ENCODE data around the gene MCM3AP. TPM values are rescaled to one million over a fixed set of nuclear protein-coding genes. Genes with fewer than 3 reads are reported as not detected.

MCM3AP gene
- total RNA-seq, 4 donors from 2014 or later, result 58.6 to 89.2 (median 81.9) TPM

- DNase-seq (ENCODE audit: extremely low spot score), result no peak
- peaks cover 0 to 37% (median 4%) of the 10 kb centered on the region in 4 donors for H3K36me3 ChIP-seq
- TF ChIP-seq CTCF (IDR thresholded peaks at IDR 0.05) (no peak), POLR2A (IDR thresholded peaks at IDR 0.05; ENCODE audit: low read depth) (no peak), EP300 (IDR thresholded peaks at IDR 0.05) (no peak), POLR2AphosphoS5 (IDR thresholded peaks at IDR 0.05) (no peak)
- H3K27me3 ChIP-seq, result no peaks in the 10 kb centered on the region
- no peak overlapping the region for H3K4me3 ChIP-seq
- intact Hi-C loops (cut with DNase I), result no loop called here
- H3K9me3 ChIP-seq, result no peaks in the 10 kb centered on the region
- H3K27ac ChIP-seq (replicated peaks in 1 of 4), result no peak overlapping the region
- 42% methylated on average over 1 of the region's 2 CpGs for WGBS
- no peaks in the 10 kb centered on the region for H3K4me1 ChIP-seq
Measured at GRCh38 chr21:46307625-46308024, 22.2 kb upstream of the MCM3AP start.

- intact Hi-C loops (cut with DNase I), result no loop called here
- Histone ChIP-seq H3K9me3 (no peaks in the 10 kb centered on the region), H3K27me3 (peaks cover 0 to 22% (median 0%) of the 10 kb centered on the region in 4 donors), H3K27ac (replicated peaks in 1 of 4) (no peak overlapping the region), H3K4me3 (no peak overlapping the region), H3K36me3 (peaks cover 0 to 49% (median 9%) of the 10 kb centered on the region in 4 donors), H3K4me1 (no peaks in the 10 kb centered on the region)
- WGBS, result 96% methylated on average over 11 of the region's 11 CpGs
- TF ChIP-seq POLR2AphosphoS5 (IDR thresholded peaks at IDR 0.05) (no peak), CTCF (IDR thresholded peaks at IDR 0.05) (no peak), EP300 (IDR thresholded peaks at IDR 0.05) (no peak), POLR2A (IDR thresholded peaks at IDR 0.05; ENCODE audit: low read depth) (no peak)
- no peak for DNase-seq (ENCODE audit: extremely low spot score)
Measured at GRCh38 chr21:46304955-46305354, 19.5 kb upstream of the MCM3AP start.

GRCh38 chr21:46304437-46304836, 19.0 kb upstream of the MCM3AP start:
- intact Hi-C loops (cut with DNase I), result no loop called here
- Histone ChIP-seq H3K27ac (replicated peaks in 1 of 4) (no peak overlapping the region), H3K4me3 (no peak overlapping the region), H3K36me3 (peaks cover 0 to 52% (median 10%) of the 10 kb centered on the region in 4 donors), H3K9me3 (no peaks in the 10 kb centered on the region), H3K27me3 (peaks cover 0 to 27% (median 0%) of the 10 kb centered on the region in 4 donors), H3K4me1 (no peaks in the 10 kb centered on the region)
- WGBS, result 95% methylated on average over 5 of the region's 5 CpGs
- TF ChIP-seq CTCF (IDR thresholded peaks at IDR 0.05), result no peak
- TF ChIP-seq POLR2A (IDR thresholded peaks at IDR 0.05; ENCODE audit: low read depth), result no peak
- no peak for TF ChIP-seq EP300 (IDR thresholded peaks at IDR 0.05)
- DNase-seq (ENCODE audit: extremely low spot score), result no peak

- peaks cover 9 to 16% (median 14%) of the 10 kb centered on the region in 4 donors for H3K4me1 ChIP-seq
- H3K36me3 ChIP-seq, result peaks cover 0 to 34% (median 12%) of the 10 kb centered on the region in 4 donors
- no peak overlapping the region for H3K27ac ChIP-seq (replicated peaks in 1 of 4)
- intact Hi-C loops (cut with DNase I), result no loop called here
- peaks cover 0 to 54% (median 4%) of the 10 kb centered on the region in 4 donors for H3K27me3 ChIP-seq
- no CpG with 5 or more reads among the region's 14 CpGs for WGBS
- H3K9me3 ChIP-seq, result no peaks in the 10 kb centered on the region
- DNase-seq (ENCODE audit: extremely low spot score), result no peak
- TF ChIP-seq CTCF (IDR thresholded peaks at IDR 0.05) (no peak), EP300 (IDR thresholded peaks at IDR 0.05) (no peak), POLR2A (IDR thresholded peaks at IDR 0.05; ENCODE audit: low read depth) (no peak)
- H3K4me3 ChIP-seq, result no peak overlapping the region
Measured at GRCh38 chr21:46301759-46302158, 16.3 kb upstream of the MCM3AP start.

GRCh38 chr21:46299167-46299566, 13.8 kb upstream of the MCM3AP start:
- Histone ChIP-seq H3K4me3 (no peak overlapping the region), H3K9me3 (no peaks in the 10 kb centered on the region), H3K27me3 (peaks cover 0 to 69% (median 4%) of the 10 kb centered on the region in 4 donors), H3K4me1 (peaks cover 14 to 35% (median 28%) of the 10 kb centered on the region in 4 donors), H3K27ac (replicated peaks in 1 of 4) (no peak overlapping the region), H3K36me3 (peaks cover 0 to 20% (median 8%) of the 10 kb centered on the region in 4 donors)
- WGBS, result 87% methylated on average over 5 of the region's 9 CpGs
- intact Hi-C loops (cut with DNase I), result no loop called here
- TF ChIP-seq CTCF (IDR thresholded peaks at IDR 0.05), result no peak
- no peak for TF ChIP-seq POLR2A (IDR thresholded peaks at IDR 0.05; ENCODE audit: low read depth)
- no peak for TF ChIP-seq POLR2AphosphoS5 (IDR thresholded peaks at IDR 0.05)
- TF ChIP-seq EP300 (IDR thresholded peaks at IDR 0.05), result no peak
- no peak for DNase-seq (ENCODE audit: extremely low spot score)

Data from esophagus muscularis mucosa (tissue), 4 donors.